Muscle layer of colon (tissue), 2 donors: ENCODE data around the gene LCNL1.

Source experiments
- H3K27ac ChIP-seq: one replicate; pipeline ENCODE4 v1.7.0; 2013; ENCODE audit warnings: low read depth, mild to moderate bottlenecking, low read length, moderate library complexity
- H3K27me3 ChIP-seq, 2 donors: one replicate each; pipeline ENCODE4 v1.7.0; 2013; ENCODE audit warnings: low read length in 2 of 2, mild to moderate bottlenecking in 2 of 2; ENCODE audit not compliant: insufficient read depth in 2 of 2, control insufficient read depth in 1 of 2
- H3K36me3 ChIP-seq: one replicate; pipeline ENCODE4 v1.7.0; 2013; ENCODE audit warnings: mild to moderate bottlenecking, low read length; ENCODE audit not compliant: insufficient read depth
- H3K4me1 ChIP-seq: one replicate; pipeline ENCODE4 v1.7.0; 2013; ENCODE audit warnings: mild to moderate bottlenecking, low read length; ENCODE audit not compliant: insufficient read depth
- H3K4me3 ChIP-seq, 2 donors: one replicate each; pipeline ENCODE4 v1.7.0; 2013; ENCODE audit warnings: low read length in 2 of 2, low read depth in 1 of 2, mild to moderate bottlenecking in 1 of 2, moderate library complexity in 1 of 2
- H3K9ac ChIP-seq: one replicate; pipeline ENCODE4 v1.7.0; 2013; ENCODE audit warnings: low read length
- H3K9me3 ChIP-seq: one replicate; pipeline ENCODE4 v1.7.0; 2013; ENCODE audit warnings: mild to moderate bottlenecking, low read length
- donor health status: abdominal sarcoma.
- donor health status: Adenocarcinoma of cecum.

LCNL1 gene

DNA sequence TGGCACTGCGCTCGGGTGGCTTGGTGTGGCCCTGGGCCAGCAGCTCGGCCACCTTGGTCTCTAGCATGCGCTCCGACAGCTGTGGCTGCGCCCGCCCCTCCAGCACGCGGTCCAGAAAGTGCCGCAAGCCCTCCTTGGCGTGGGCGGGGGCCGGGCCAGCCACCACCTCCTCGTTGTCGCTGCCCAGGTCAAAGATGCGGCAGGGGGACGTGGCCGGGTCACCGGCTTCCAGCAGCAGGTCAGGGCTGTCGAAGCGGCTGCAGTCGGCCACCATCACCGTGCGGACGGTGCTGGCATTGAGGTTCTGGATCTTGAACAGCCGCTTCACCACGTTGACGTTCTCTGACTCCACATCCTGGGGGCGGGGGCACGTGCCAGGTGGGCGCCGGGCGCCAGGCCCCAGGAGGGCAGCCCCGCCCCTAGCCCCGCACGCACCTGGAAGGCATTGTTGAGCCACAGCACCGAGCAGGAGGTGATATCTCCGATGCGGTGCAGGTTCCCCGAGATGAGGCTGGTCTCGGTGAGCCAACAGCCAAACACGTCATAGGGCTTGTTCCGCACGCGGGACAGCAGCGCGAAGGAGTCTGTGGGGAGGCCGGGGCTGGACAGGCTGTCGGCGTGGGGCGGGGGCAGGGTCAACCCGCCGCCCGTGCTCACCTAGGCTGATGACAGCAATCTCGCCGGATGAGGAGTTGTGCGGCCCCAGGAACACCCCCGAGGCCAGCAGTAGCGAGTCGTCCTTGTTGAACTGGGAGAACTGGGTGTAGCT is 40.5 kb upstream of the LCNL1 start:
- Histone ChIP-seq H3K9me3 (no peaks in the 10 kb centered on the region), H3K9ac (no peak overlapping the region), H3K4me1 (peaks cover 12% of the 10 kb centered on the region), H3K36me3 (peaks cover 32% of the 10 kb centered on the region), H3K27me3 (no peaks in the 10 kb centered on the region), H3K4me3 (no peak overlapping the region), H3K27ac (no peak overlapping the region)

GRCh38 chr9:136942881-136943230 is 39.9 kb upstream of the LCNL1 start:
- Histone ChIP-seq H3K4me3 (peak overlapping the region in 1 of 2 donors; percentile 75), H3K9ac (no peak overlapping the region), H3K4me1 (peaks cover 12% of the 10 kb centered on the region)

DNA sequence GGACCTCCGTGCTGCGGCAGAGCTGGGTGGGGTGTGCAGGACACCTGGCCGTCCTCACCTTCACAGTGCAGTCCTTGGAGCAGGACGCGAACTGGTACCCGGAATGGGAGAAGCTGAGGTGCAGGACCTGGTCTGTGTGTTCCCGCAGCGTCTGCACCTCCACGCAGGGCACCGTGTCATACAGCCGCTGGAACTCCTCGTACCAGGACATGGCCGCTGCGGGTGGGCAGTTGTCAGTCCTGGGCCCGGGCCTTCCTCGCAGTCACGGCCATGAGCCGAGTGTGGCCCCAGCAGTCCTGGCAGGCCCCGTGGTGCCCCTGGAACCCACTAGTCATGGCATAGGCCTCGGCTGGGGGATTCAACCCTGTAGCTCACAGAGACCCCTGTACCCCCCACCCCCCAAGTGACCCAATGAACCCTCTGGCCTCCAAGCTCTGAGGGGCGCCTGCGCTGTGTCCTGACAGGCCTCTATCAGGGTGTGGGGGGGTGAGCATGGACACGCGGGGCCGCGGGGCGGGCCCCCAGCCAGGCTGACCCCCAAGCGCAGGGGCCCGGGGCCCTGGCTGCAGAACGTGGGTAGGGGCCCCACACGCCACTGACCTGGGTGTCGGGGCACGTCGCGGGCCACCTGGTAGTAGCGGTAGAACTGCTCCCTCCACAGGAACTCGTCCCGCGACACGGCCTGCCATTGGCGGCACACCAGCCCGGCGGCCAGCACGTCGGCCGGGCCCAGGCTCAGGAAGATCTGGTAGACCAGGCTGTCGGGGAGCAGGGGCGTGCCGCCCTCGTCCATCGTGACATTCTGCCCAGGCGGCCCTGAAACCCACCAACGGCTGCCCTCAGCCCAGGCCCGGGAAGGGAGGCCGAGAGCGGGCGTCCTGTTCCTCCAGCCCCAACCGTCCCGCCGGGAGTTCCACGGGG is 39.2 kb upstream of the LCNL1 start:
- Histone ChIP-seq H3K4me3 (peak overlapping the region; percentile 75 to 76), H3K4me1 (peaks cover 12% of the 10 kb centered on the region)

More at GRCh38 chr9:136942881-136943230, 39.9 kb upstream of the LCNL1 start:
- no peaks in the 10 kb centered on the region for H3K27me3 ChIP-seq
- no peaks in the 10 kb centered on the region for H3K9me3 ChIP-seq
- H3K36me3 ChIP-seq = peaks cover 32% of the 10 kb centered on the region
- H3K27ac ChIP-seq = no peak overlapping the region

DNA sequence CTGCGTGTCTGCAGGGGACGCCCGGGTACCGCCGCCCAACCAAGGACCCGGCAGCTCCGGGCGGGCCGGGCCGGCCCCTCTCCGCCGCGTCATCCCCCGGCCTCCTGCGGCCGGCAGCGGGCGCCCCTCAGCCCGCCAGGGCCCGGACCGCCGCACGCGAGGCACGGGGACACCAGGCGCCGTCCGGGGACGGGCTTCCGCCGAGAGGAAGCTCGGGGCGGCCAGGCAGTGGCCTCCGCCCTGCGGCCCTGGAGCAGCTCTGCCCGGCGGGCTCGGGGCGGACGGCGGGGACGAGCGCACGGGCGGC is 38.6 kb upstream of the LCNL1 start:
- Histone ChIP-seq H3K4me1 (peaks cover 12% of the 10 kb centered on the region), H3K27me3 (no peaks in the 10 kb centered on the region), H3K27ac (peak overlapping the region; percentile 70), H3K9me3 (no peaks in the 10 kb centered on the region), H3K36me3 (peaks cover 32% of the 10 kb centered on the region), H3K9ac (no peak overlapping the region), H3K4me3 (peak overlapping the region; percentile 75 to 76)

More for the DNA sequence above, 39.2 kb upstream of the LCNL1 start:
- Histone ChIP-seq H3K27ac (peak overlapping the region; percentile 70), H3K9ac (no peak overlapping the region), H3K36me3 (peaks cover 32% of the 10 kb centered on the region), H3K27me3 (no peaks in the 10 kb centered on the region), H3K9me3 (no peaks in the 10 kb centered on the region)

- Histone ChIP-seq H3K27ac (peak within 1 kb of the TSS; percentile 70), H3K27me3 (no peaks in the 10 kb centered on the region), H3K9ac (no peak within 1 kb of the TSS), H3K36me3 (peaks cover 30% of the 10 kb centered on the region), H3K4me1 (peaks cover 12% of the 10 kb centered on the region), H3K4me3 (peak within 1 kb of the TSS; percentile 75 to 76), H3K9me3 (no peaks in the 10 kb centered on the region)
These were observed 38.1 kb upstream of the LCNL1 start, which contains the start of the genes C8G and FBXW5 for GRCh38 chr9:136944519-136945332. Gene C8G, plus strand, starts transcription at chr9:136945243. Its CDS starts 78 bp downstream, at chr9:136945321. Gene FBXW5, minus strand, starts transcription at chr9:136944738. Its CDS starts 655 bp downstream, at chr9:136944083.

GRCh38 chr9:136945333-136946227 is 37.2 kb upstream of the LCNL1 start:
- H3K9me3 ChIP-seq = no peaks in the 10 kb centered on the region
- H3K4me1 ChIP-seq = peaks cover 12% of the 10 kb centered on the region
- no peak overlapping the region for H3K27ac ChIP-seq
- H3K4me3 ChIP-seq = no peak overlapping the region
- peaks cover 24% of the 10 kb centered on the region for H3K36me3 ChIP-seq
- no peak overlapping the region for H3K9ac ChIP-seq
- H3K27me3 ChIP-seq = no peaks in the 10 kb centered on the region

- no peak overlapping the region for H3K9ac ChIP-seq
- H3K9me3 ChIP-seq = no peaks in the 10 kb centered on the region
- H3K27ac ChIP-seq = no peak overlapping the region
- H3K27me3 ChIP-seq = no peaks in the 10 kb centered on the region
- peaks cover 17% of the 10 kb centered on the region for H3K36me3 ChIP-seq
- peaks cover 12% of the 10 kb centered on the region for H3K4me1 ChIP-seq
- H3K4me3 ChIP-seq = no peak overlapping the region
These were observed 36.4 kb upstream of the LCNL1 start for GRCh38 chr9:136946228-136947027.

DNA sequence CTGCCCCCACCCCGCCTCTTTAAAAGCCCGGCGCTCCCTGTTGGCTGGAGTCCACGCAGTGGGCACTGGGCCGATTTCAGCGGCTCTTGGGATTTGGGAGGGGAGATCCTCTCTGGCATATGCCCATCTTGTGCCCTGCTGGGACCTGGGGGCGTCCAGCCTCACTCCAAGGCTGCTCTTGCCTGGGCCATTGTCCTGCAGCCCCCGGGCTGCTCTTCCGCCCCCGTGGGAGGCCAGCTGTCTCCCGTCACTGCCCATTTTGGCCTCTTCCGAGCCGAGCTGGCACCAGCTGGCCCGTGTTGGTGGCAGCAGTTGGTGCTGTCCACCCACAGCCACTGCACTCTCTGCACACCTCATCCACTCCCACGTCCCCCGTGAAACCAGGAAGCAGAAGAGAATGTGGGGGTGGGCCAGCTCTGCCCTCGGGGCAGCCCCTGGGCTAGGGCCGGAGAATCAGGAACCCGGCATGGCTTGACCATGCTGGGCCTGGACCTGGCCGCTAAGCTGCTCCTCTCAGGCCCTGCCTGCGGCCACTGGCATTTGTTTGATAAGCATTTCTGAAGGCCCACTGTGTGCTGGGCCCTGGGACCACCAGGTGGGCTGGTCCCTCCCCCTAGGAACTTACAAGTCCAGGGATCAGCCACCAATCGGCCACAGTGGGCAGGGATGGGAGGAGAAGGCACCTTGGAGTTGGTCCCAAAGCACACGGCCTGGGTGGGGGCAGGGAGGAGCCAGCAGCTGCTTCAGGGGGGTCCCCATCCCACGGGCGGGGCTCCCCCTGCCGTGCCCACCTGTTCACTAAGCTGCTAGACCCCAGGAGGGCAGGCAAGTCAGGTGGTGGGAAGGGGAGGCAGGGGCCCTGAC is 35.5 kb upstream of the LCNL1 start:
- no peaks in the 10 kb centered on the region for H3K27me3 ChIP-seq
- H3K4me3 ChIP-seq = no peak overlapping the region
- H3K9me3 ChIP-seq = no peaks in the 10 kb centered on the region
- H3K36me3 ChIP-seq = peaks cover 9% of the 10 kb centered on the region
- no peak overlapping the region for H3K27ac ChIP-seq
- peaks cover 12% of the 10 kb centered on the region for H3K4me1 ChIP-seq
- H3K9ac ChIP-seq = no peak overlapping the region

DNA sequence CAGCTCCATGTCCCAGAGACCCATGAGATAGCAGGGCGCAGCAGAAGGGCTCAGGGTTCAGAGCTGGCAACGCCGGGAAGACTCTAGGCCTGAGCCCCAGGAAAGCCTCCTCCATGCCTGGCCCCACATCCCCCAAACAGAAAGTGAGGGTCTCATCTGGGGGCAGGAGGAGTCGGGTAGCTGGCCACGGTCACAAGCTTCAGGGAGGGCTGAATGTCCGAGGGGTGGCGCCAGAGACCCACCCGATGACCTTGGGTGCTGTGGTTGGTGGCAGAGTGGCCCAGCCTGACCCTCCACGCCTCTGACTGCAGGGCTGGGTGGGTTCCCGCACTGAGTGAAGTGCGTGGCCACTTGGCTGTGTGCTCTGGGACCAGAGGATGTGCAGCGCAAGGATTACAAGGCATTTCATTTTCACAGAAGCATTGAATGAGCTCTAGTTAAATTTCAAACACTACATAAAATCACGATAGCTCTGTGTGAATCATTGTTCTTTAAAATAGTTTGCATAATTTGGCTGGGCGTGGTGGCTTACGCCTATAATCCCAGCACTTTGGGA is 34.8 kb upstream of the LCNL1 start:
- no peak overlapping the region for H3K27ac ChIP-seq
- no peaks in the 10 kb centered on the region for H3K9me3 ChIP-seq
- H3K36me3 ChIP-seq = peaks cover 1% of the 10 kb centered on the region
- H3K4me1 ChIP-seq = peaks cover 8% of the 10 kb centered on the region
- H3K4me3 ChIP-seq = no peak overlapping the region
- H3K9ac ChIP-seq = no peak overlapping the region
- no peaks in the 10 kb centered on the region for H3K27me3 ChIP-seq
